NCI-H2227 (cell line): ENCODE measurements around the gene SURF2.
A peak's percentile ranks its signal among the peaks of the same experiment; 100 is the strongest.

Experiments
- DNase-seq: peaks from one replicate; lab custom pipeline; 2025; ENCODE audit not compliant: unreplicated experiment; lab: John Stamatoyannopoulos, UW

SURF2 gene

GRCh38 chr9:133396952-133397351 lies 40.6 kb downstream of the SURF2 start:
- no peak for DNase-seq

DNA sequence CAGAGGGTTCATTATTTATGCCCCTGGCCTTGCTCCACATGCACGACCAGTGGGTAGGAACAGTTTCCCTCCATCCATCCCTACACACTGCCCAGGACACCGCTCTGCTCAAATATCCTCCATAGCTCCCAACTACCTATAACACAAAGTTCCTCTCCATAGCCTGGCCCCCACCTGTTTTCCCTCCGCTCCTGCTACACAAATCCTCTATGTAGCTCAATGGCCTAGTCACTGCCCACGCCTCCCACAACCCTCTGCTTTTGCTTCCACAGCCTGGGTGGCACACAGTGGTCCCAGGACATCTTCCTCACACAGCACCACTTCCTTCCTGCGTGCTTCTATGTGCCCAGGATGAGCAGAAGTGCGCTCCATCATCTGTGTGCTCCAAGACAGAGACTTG lies 41.0 kb downstream of the SURF2 start:
- DNase-seq, result no peak

DNA sequence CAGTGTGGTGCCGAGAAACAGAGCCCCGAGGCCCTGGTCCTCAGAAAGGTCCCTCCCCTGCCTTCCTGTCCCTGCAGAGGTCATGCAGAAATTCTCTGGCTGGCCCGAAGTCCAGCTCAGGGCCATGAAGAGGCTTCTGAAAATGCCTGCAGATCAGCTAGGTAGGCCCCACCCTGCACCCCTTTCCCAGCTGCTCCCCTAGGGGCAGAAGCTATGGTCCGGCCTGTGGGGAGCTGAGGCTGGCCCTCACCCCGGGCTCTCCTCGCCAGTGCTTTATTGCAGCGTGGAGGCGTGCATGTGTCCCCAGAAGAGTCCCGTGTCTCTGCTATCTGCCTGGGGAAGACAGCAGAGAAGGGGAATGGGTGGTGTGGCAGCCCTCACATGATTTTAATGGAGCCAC lies 41.5 kb downstream of the SURF2 start:
- no peak for DNase-seq

DNA sequence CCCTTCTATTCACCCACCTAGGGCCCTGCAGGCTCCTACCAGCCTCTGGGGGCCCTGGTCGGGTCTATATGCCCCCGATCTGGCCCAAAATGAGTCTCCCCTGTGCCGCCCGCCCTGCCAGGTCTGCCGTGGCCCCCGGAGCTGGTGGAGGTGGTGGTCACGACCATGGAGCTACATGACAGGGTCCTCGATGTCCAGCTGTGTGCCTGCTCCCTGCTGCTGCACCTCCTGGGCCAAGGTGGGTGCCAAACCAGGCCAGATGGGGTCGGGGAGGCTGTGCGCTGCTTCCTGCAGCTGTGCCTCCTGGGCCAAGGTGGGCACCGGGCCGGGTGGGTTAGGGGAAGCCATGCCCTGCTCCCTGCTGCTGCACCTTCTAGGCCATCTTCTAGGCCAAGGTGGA lies 43.9 kb downstream of the SURF2 start:
- DNase-seq, result no peak

- no peak for DNase-seq
Measured at GRCh38 chr9:133401588-133401987, 45.2 kb downstream of the SURF2 start.

- DNase-seq, result no peak
Measured at GRCh38 chr9:133402689-133403088, 46.3 kb downstream of the SURF2 start.

DNA sequence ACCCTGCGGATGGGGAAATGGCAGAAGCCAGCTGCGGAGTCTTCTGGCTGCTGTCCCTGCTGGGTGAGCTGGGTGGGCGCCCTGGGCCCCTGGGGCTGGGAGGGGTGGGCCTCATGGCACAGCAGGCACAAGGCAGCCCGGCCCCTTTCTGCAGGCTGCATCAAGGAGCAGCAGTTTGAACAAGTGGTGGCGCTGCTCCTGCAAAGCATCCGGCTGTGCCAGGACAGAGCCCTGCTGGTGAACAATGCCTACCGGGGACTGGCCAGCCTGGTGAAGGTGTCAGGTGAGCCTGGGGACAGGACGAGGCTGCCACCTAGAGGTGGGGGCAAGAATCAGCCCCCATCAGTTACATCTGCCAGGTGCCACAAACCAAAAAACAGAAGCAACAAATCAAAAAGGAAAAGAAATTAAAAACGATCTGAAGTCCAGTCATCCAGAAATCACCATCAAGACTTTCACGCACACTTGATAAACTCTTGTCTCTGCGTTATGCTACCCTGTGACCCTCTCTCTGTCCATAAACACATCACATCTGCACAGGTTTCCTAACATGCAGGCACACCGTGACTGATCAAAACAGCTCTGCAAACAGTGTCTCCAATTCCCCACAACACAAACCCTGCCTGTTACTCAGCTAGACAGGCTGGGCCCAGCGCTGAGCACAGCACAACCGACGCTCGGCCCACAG lies 47.6 kb downstream of the SURF2 start:
- DNase-seq, result no peak

- DNase-seq, result no peak
Measured at GRCh38 chr9:133404454-133405002, 48.2 kb downstream of the SURF2 start.

DNA sequence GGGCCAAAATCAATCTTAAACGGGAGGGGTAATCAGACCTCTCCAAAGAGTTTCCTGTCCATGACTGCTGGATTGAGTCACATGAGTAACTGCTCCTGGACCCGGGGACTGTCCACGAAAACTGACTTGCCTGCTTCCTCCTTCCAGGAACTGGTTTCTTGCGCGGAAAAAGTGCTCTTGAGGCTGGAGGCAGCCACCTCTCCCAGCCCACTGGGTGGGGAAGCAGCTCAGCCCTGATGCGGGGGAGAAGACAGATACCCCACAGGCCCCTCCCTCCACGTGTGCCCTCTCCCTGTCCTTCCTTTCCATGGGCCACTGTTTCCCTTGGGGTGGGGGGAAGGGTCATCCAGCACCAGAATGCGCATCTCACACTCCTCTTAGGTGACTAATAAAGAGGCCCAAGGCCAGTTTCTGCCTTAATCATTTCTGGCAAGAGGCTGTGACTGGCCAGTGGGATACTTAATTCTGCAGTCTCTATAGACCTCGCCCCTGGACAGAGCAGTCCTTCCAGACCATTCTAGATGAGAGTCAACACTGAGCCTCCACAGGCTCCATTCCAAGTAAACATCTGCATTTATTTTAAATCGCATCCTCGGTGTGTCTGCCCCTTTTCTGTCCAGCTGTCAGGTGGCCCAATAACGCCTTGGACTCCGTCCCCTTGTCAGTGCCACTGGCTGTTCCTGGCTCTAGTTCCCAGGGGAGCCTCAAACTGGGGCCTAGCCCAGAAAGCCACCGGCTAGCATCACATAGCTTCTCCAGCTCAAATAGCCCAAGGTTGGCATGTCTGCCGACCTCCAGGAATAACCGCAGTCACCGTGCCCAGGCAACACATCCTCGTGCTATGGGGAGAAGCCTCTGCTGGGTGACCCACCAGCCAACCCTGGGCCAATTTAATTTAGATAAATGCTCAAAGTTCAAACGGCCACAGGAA lies 49.4 kb downstream of the SURF2 start:
- no peak for DNase-seq

DNA sequence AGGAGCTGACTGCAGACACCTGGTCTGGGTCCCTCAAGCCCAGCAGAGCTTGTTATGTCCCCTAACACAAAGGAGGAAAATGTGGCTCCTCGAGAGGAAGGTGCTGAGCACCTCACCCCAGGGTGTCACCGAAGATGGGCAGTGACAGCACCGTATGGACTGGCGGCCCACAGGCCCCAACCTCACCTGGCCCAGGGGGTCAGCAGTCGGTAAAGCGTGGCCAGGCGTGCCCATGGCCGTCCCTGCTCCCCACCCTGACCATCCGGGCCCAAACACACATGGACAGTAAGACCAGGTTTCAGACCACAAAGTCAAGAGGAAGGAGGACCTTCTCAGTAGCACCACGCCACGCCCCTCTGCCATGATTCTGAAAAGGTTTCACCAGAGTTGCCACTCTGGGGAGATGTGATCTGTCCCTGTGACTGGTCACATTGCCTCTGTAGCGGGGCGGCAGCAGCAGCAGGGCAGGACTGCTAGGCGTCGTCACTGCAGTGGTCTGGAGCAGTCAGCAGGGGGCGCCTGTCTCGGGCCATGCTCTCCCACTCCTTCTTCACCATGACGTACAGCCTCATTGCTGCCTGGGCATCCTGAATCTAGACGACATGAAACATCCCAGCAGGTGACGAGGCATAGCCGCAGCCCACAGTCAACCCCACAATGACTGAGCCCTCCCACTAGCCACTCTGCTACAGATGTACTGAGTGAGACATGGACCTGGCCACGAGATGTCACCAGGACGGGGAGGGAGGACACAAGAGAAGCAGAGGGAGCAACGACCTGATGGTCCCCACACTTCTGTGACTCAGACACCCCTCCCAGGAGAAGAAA lies 50.3 kb downstream of the SURF2 start:
- peak; percentile 75 for DNase-seq

GRCh38 chr9:133408042-133408441 lies 51.7 kb downstream of the SURF2 start:
- DNase-seq, result no peak
